ENCODE measurements around the gene SPACA5.
"Not testable (repeated sequence)": the region's sequence is repeated elsewhere in the genome, so short reads cannot be mapped to it uniquely, and the experiment has no call there.

GRCh38 chrX:47961830-47962229 is 45.0 kb upstream of the SPACA5 start:
- TF ChIP-seq POLR2AphosphoS5 (IDR thresholded peaks at IDR 0.05; ENCODE audit: low read depth, low read length); TAF1 (IDR thresholded peaks at IDR 0.05; ENCODE audit: borderline replicate concordance, low read depth, low read length); POLR2A (IDR thresholded peaks at IDR 0.05; ENCODE audit: low read depth, low read length): not testable (repeated sequence)
